ENCODE measurements around the gene WNT7A. TPM values are rescaled to one million over a fixed set of nuclear protein-coding genes. Genes with fewer than 3 reads are reported as not detected.

The WNT7A gene
- polyA plus RNA-seq, 1 of the 3 experiments (the other 2 are of a cell fraction) = not detected

DNA sequence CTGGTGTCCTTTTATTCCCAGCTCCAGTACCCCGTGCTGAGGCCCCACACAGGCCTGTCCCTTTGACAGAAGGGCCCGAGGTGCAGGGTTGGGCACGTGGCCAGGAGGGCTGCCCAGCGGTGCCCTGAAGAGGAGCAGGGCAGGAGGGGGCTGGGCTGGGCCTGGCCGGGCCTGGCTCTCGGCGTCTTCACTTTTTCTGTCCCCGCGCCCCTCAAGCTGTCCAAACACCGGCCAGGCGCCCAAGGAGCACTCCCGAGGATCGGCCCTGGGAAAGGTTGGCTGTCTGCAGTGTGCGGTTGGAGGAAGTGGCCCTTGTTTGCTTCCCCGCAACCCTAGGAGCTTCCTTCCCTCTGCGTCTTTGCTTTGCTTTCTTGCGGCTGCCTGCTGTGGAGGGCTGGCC, 84.1 kb downstream of the WNT7A start:
- Histone ChIP-seq H3K27me3 (ENCODE audit: insufficient read depth) (no peaks in the 10 kb centered on the region), H3K4me1 (ENCODE audit: control insufficient read depth in 1 of 2, insufficient read depth in 2 of 2, low read depth in 1 of 2, low read length in 1 of 2) (peaks cover 0 to 22% of the 10 kb centered on the region in 2 experiments; a peak in 2 of 4 replicates), H2AFZ (ENCODE audit: low read depth) (no peak overlapping the region), H3K9ac (no peak overlapping the region), H3K4me3 (ENCODE audit: low read depth in 2 of 2, low read length in 1 of 2) (no peak overlapping the region), H3K9me3 (no peaks in the 10 kb centered on the region), H3K9me2 (no peaks in the 10 kb centered on the region), H3K79me2 (ENCODE audit: insufficient read depth) (no peaks in the 10 kb centered on the region), H3K27ac (ENCODE audit: low read depth in 2 of 2, low read length in 1 of 2) (no peak overlapping the region), H3K36me3 (replicated peaks in 1 of 2; ENCODE audit: control insufficient read depth in 1 of 2, insufficient read depth in 2 of 2, low read length in 1 of 2) (no peaks in the 10 kb centered on the region), H3F3A (replicated peaks; ENCODE audit: insufficient read depth) (no peaks in the 10 kb centered on the region), H4K20me1 (ENCODE audit: insufficient read depth) (no peaks in the 10 kb centered on the region), H3K4me2 (no peak overlapping the region)
- DNase-seq = no peak
- ChIA-PET POLR2A (no interaction called here), CTCF (interaction anchor here (0.9 to 2.7 kb wide), 2 partner anchors 86 to 138 kb away, joined by 4 to 12 read pairs; no protein-coding TSS in a partner anchor)
- 57% methylated on average over 14 of the region's 17 CpGs for WGBS (ENCODE audit: low lambda C conversion rate)
- TF ChIP-seq NFIC (IDR thresholded peaks at IDR 0.05; ENCODE audit: borderline replicate concordance) (no peak), YY1 (IDR thresholded peaks at IDR 0.05; ENCODE audit: low read depth) (no peak), FOXM1 (IDR thresholded peaks at IDR 0.05; ENCODE audit: low read depth) (no peak), JUND (IDR thresholded peaks at IDR 0.05) (no peak), RFX5 (IDR thresholded peaks at IDR 0.05; ENCODE audit: low read length) (no peak), EZH2phosphoT487 (IDR thresholded peaks at IDR 0.05; ENCODE audit: borderline replicate concordance, low read depth) (no peak), FOSL2 (IDR thresholded peaks at IDR 0.05; ENCODE audit: borderline replicate concordance, low read depth) (no peak), NRF1 (IDR thresholded peaks at IDR 0.05; ENCODE audit: low read depth, low read length) (no peak), SMC3 (IDR thresholded peaks at IDR 0.05; ENCODE audit: low read depth, low read length) (no peak), RXRA (IDR thresholded peaks at IDR 0.05; ENCODE audit: borderline replicate concordance, low read depth) (no peak), TEAD4 (IDR thresholded peaks at IDR 0.05; ENCODE audit: borderline replicate concordance, insufficient read depth) (no peak), GABPA (IDR thresholded peaks at IDR 0.05; ENCODE audit: low read depth) (no peak), TAF1 (IDR thresholded peaks at IDR 0.05; ENCODE audit: borderline replicate concordance, low read depth, low read length) (no peak)
- TF ChIP-seq, protein P1, sequence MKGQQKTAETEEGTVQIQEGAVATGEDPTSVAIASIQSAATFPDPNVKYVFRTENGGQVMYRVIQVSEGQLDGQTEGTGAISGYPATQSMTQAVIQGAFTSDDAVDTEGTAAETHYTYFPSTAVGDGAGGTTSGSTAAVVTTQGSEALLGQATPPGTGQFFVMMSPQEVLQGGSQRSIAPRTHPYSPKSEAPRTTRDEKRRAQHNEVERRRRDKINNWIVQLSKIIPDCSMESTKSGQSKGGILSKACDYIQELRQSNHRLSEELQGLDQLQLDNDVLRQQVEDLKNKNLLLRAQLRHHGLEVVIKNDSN (IDR thresholded peaks at IDR 0.05; ENCODE audit: borderline replicate concordance, low read depth) = no peak
- TF ChIP-seq, protein P2, sequence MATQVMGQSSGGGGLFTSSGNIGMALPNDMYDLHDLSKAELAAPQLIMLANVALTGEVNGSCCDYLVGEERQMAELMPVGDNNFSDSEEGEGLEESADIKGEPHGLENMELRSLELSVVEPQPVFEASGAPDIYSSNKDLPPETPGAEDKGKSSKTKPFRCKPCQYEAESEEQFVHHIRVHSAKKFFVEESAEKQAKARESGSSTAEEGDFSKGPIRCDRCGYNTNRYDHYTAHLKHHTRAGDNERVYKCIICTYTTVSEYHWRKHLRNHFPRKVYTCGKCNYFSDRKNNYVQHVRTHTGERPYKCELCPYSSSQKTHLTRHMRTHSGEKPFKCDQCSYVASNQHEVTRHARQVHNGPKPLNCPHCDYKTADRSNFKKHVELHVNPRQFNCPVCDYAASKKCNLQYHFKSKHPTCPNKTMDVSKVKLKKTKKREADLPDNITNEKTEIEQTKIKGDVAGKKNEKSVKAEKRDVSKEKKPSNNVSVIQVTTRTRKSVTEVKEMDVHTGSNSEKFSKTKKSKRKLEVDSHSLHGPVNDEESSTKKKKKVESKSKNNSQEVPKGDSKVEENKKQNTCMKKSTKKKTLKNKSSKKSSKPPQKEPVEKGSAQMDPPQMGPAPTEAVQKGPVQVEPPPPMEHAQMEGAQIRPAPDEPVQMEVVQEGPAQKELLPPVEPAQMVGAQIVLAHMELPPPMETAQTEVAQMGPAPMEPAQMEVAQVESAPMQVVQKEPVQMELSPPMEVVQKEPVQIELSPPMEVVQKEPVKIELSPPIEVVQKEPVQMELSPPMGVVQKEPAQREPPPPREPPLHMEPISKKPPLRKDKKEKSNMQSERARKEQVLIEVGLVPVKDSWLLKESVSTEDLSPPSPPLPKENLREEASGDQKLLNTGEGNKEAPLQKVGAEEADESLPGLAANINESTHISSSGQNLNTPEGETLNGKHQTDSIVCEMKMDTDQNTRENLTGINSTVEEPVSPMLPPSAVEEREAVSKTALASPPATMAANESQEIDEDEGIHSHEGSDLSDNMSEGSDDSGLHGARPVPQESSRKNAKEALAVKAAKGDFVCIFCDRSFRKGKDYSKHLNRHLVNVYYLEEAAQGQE (IDR thresholded peaks at IDR 0.05; ENCODE audit: low read depth, low read length) = no peak

Data from SK-N-SH (cell line).